Measurements from ENCODE around the gene PCGF3.

- TF ChIP-seq, protein P1, sequence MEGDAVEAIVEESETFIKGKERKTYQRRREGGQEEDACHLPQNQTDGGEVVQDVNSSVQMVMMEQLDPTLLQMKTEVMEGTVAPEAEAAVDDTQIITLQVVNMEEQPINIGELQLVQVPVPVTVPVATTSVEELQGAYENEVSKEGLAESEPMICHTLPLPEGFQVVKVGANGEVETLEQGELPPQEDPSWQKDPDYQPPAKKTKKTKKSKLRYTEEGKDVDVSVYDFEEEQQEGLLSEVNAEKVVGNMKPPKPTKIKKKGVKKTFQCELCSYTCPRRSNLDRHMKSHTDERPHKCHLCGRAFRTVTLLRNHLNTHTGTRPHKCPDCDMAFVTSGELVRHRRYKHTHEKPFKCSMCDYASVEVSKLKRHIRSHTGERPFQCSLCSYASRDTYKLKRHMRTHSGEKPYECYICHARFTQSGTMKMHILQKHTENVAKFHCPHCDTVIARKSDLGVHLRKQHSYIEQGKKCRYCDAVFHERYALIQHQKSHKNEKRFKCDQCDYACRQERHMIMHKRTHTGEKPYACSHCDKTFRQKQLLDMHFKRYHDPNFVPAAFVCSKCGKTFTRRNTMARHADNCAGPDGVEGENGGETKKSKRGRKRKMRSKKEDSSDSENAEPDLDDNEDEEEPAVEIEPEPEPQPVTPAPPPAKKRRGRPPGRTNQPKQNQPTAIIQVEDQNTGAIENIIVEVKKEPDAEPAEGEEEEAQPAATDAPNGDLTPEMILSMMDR (conservative IDR thresholded peaks at IDR 0.05; ENCODE audit: low read depth, low read length): peak; percentile 53
- no peak for TF ChIP-seq EZH2 (IDR thresholded peaks at IDR 0.05; ENCODE audit: borderline replicate concordance, low read depth, low read length, poor library complexity, severe bottlenecking)
Observed at GRCh38 chr4:762211-763190, 56.9 kb downstream of the PCGF3 start.

Measured in A673 (cell line).